ENCODE measurements around the gene GNPTG. TPM values are rescaled to one million over a fixed set of nuclear protein-coding genes. Genes with fewer than 3 reads are reported as not detected.

Gene GNPTG
- total RNA-seq, 4 donors from 2014 or later, result 53.8 to 130 (median 79.1) TPM

DNA sequence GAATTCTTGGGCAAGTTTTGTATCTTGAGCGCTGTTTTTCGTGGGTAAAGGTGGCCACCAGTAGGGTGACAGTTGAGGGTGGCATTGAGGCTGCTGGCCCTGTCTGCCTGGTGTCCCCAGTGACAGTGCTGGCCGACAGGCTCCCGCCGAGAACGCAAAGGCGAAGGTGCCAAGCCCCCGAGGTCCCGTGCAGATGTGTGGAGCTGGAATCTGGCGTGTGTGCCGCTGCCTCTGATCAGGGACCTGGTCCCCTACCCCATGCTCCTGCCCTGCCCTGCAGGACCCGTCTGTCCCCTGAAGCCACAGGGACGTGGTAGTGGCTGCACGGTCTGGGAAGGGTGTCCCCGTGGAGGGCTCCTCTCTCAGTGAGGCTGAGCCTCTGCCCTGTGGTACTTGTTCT lies 38.8 kb upstream of the GNPTG start:
- TF ChIP-seq POLR2AphosphoS5 (IDR thresholded peaks at IDR 0.05), result no peak
- TF ChIP-seq POLR2A (IDR thresholded peaks at IDR 0.05), result no peak
- TF ChIP-seq EP300 (IDR thresholded peaks at IDR 0.05; ENCODE audit: low read depth), result no peak
- TF ChIP-seq, protein P1, sequence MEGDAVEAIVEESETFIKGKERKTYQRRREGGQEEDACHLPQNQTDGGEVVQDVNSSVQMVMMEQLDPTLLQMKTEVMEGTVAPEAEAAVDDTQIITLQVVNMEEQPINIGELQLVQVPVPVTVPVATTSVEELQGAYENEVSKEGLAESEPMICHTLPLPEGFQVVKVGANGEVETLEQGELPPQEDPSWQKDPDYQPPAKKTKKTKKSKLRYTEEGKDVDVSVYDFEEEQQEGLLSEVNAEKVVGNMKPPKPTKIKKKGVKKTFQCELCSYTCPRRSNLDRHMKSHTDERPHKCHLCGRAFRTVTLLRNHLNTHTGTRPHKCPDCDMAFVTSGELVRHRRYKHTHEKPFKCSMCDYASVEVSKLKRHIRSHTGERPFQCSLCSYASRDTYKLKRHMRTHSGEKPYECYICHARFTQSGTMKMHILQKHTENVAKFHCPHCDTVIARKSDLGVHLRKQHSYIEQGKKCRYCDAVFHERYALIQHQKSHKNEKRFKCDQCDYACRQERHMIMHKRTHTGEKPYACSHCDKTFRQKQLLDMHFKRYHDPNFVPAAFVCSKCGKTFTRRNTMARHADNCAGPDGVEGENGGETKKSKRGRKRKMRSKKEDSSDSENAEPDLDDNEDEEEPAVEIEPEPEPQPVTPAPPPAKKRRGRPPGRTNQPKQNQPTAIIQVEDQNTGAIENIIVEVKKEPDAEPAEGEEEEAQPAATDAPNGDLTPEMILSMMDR (IDR thresholded peaks at IDR 0.05), result no peak
- intact Hi-C loops (cut with DNase I; ENCODE audit: low total_unique reads), result no loop called here
- peaks cover 21 to 32% (median 30%) of the 10 kb centered on the region in 4 donors for H3K4me1 ChIP-seq
- no peak overlapping the region for H3K4me3 ChIP-seq
- DNase-seq, result no peak
- no peak overlapping the region for H3K27ac ChIP-seq
- peaks cover 0 to 36% (median 14%) of the 10 kb centered on the region in 4 donors for H3K36me3 ChIP-seq
- no peaks in the 10 kb centered on the region for H3K27me3 ChIP-seq
- 90% methylated on average over 14 of the region's 15 CpGs; no CpG with 5 or more reads in 1 of the 2 donors for WGBS, 2 donors (ENCODE audit: low coverage in 1 of 2)
- no peaks in the 10 kb centered on the region for H3K9me3 ChIP-seq
- in situ Hi-C loops (cut with MboI; ENCODE audit: low pct_ligation_motif_present in 1 of 4, low pct_unique_long_range_greater_than_20kb in 1 of 4, low sequenced_read_pairs in 3 of 4), result no loop called here

DNA sequence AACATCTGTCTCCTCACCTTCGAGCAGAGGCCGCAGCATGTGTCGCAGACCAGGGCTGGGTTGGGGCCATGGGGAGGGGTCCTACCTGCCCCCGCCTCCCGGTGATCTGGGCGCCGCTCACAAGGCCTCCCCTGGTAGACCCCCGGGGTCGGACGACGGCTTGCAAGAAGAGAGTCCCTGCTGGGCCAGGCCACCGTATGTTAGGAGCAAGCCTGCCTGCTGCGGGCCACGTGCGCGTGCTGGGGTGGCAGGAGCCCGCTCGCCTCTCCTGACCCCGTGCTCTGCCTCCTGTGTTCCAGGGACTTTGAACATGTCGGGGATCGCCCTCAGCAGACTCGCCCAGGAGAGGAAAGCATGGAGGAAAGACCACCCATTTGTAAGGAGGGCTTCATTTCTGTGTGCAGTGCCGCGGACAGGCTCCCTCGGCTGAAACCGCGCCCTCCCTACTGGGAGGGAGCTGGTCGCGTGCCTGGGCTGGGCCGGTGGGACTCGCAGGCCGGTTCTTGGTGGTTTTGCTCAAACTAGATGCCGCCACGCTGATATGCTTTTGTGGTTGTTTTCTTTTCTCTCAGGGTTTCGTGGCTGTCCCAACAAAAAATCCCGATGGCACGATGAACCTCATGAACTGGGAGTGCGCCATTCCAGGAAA lies 37.9 kb upstream of the GNPTG start:
- 78 to 91% methylated on average over 8 to 37 of the region's 38 CpGs for WGBS, 2 donors (ENCODE audit: low coverage in 1 of 2)
- Histone ChIP-seq H3K27ac (no peak overlapping the region), H3K27me3 (no peaks in the 10 kb centered on the region), H3K9me3 (no peaks in the 10 kb centered on the region), H3K36me3 (peaks cover 0 to 45% (median 19%) of the 10 kb centered on the region in 4 donors), H3K4me3 (no peak overlapping the region), H3K4me1 (peaks cover 17 to 32% (median 30%) of the 10 kb centered on the region in 4 donors)
- no peak for DNase-seq
- intact Hi-C loops (cut with DNase I; ENCODE audit: low total_unique reads) (no loop called here), in situ Hi-C loops (cut with MboI; ENCODE audit: low pct_ligation_motif_present in 1 of 4, low pct_unique_long_range_greater_than_20kb in 1 of 4, low sequenced_read_pairs in 3 of 4) (no loop called here)
- TF ChIP-seq POLR2AphosphoS5 (IDR thresholded peaks at IDR 0.05) (no peak), POLR2A (IDR thresholded peaks at IDR 0.05) (no peak), EP300 (IDR thresholded peaks at IDR 0.05; ENCODE audit: low read depth) (no peak)
- TF ChIP-seq, protein P1 (IDR thresholded peaks at IDR 0.05), result no peak

DNA sequence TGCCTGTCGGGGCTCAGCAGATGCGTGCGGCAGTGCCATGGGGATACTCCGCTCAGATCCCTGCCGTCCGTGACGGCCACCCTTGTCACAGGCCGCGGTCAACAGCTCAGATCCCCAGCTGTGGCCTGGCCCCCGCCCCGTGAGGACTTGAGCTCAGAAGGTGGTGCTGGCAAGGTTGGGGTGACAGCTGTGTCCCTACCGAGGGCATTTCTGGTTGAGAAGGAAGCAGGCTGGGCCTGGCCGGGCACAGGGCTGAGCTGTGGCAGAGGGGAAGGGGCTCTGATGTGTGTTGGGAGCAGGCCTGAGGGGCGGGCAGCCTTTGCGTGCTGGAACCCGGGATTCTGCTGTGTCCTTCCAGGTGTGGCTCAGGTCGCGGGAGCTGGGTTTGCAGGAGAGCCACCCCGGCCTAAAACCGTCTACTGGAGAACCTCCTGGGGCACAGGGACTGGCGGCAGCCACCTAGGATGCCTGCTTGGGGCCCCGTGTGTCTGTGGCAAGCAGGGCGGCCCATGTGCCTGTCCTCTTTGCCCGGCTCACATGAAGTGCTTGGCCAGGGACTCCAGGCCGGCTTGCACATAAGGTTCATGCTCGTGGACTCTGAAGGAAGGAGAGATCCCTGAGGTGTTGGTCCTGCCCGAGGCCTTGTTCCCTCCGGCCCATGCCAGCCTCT lies 37.2 kb upstream of the GNPTG start:
- DNase-seq, result no peak
- H3K9me3 ChIP-seq, result no peaks in the 10 kb centered on the region
- WGBS, 2 donors (ENCODE audit: low coverage in 1 of 2), result 88% methylated on average over 25 of the region's 28 CpGs; no CpG with 5 or more reads in 1 of the 2 donors
- no peak overlapping the region for H3K4me3 ChIP-seq
- no peak overlapping the region for H3K27ac ChIP-seq
- in situ Hi-C loops (cut with MboI; ENCODE audit: low pct_ligation_motif_present in 1 of 4, low pct_unique_long_range_greater_than_20kb in 1 of 4, low sequenced_read_pairs in 3 of 4), result no loop called here
- H3K4me1 ChIP-seq, result peaks cover 17 to 32% (median 30%) of the 10 kb centered on the region in 4 donors
- H3K36me3 ChIP-seq, result peaks cover 0 to 52% (median 20%) of the 10 kb centered on the region in 4 donors
- no peaks in the 10 kb centered on the region for H3K27me3 ChIP-seq
- no peak for TF ChIP-seq POLR2AphosphoS5 (IDR thresholded peaks at IDR 0.05)
- no peak for TF ChIP-seq POLR2A (IDR thresholded peaks at IDR 0.05)
- TF ChIP-seq, protein P1 (IDR thresholded peaks at IDR 0.05), result no peak
- TF ChIP-seq EP300 (IDR thresholded peaks at IDR 0.05; ENCODE audit: low read depth), result no peak
- intact Hi-C loops (cut with DNase I; ENCODE audit: low total_unique reads), result no loop called here

All from transverse colon (tissue), 4 donors.